Ovary (tissue), 9 donors: ENCODE measurements around the gene TICAM1. TPM values are rescaled to one million over a fixed set of nuclear protein-coding genes. Genes with fewer than 3 reads are reported as not detected.

ENCODE experiments used
- DNase-seq, 5 donors: peaks; one replicate each; pipeline ENCODE4 v3.0.0-alpha.2; 2019 to 2020
- H3K27ac ChIP-seq, 2 donors: fragments of 200-600 bp; one replicate each; pipeline versions ENCODE4 v1.5.1 to v1.8.0; 2019 to 2022
- H3K27me3 ChIP-seq: fragments of 200-600 bp; one replicate; pipeline ENCODE4 v1.8.0; 2022
- H3K36me3 ChIP-seq: fragments of 200-600 bp; sonication (generic); one replicate; pipeline ENCODE4 v1.5.1; 2019
- H3K4me1 ChIP-seq: one replicate; pipeline ENCODE4 v1.8.1; 2013; ENCODE audit warnings: mild to moderate bottlenecking, moderate library complexity; ENCODE audit not compliant: insufficient read depth
- H3K4me3 ChIP-seq: fragments of 200-600 bp; sonication (generic); one replicate; pipeline ENCODE4 v1.5.1; 2017
- H3K9me3 ChIP-seq, 2 donors: fragments of 200-600 bp in 1 of 2; sonication (generic) in 1 of 2; one replicate each; pipeline versions ENCODE4 v1.5.1 to v1.8.1; 2013 to 2019; ENCODE audit warnings: mild to moderate bottlenecking in 1 of 2, moderate library complexity in 1 of 2
- CTCF ChIP-seq, 3 donors: fragments of 450-650 bp in 2 of 3; fragments of 200-600 bp in 1 of 3; IDR thresholded peaks; one replicate each; pipeline versions ENCODE4 v1.5.1 to v1.8.0; 2016 to 2022; ENCODE audit warnings: antibody characterized with exemption in 3 of 3, mild to moderate bottlenecking in 1 of 3
- EP300 ChIP-seq: sonication (generic); formaldehyde crosslinking; IDR thresholded peaks from one replicate; pipeline ENCODE4 v1.6.1; 2017; ENCODE audit warnings: antibody characterized with exemption
- POLR2A ChIP-seq: fragments of 450-650 bp; IDR thresholded peaks from one replicate; pipeline ENCODE4 v1.6.1; 2017; ENCODE audit warnings: antibody characterized with exemption, mild to moderate bottlenecking, moderate library complexity
- WGBS, 3 donors: extraction: QIAGEN DNeasy Blood & Tissue Kit in 1 of 3; methylation state at CpG; one replicate each; pipeline versions ENCODE4 v1.1.5 to v1.1.7; 2013 to 2017; 5-methylcytosine and 5-hydroxymethylcytosine counted together
- intact Hi-C, 4 donors: fragments of 100-400 bp; cut with DNase I; formaldehyde crosslinking; loops; one replicate each; pipeline versions ENCODE4 v1.11.0 to v1.15.1; 2022 to 2023
- polyA plus RNA-seq, 2 donors: library from polyadenylated mRNA; stranded (reverse); fragments of 200-250 nt in 1 of 2; fragments of 350-450 nt in 1 of 2; fragmentation: Illumina TruSeq in 1 of 2; extraction: RNeasy Lipid Tissue Mini Kit (QIAGEN cat#74804) in 1 of 2; gene quantifications; one replicate each; pipeline ENCODE4 v1.2.3, GENCODE V29; 2013 to 2014
- total RNA-seq, 7 donors: library from RNA; depleted of rRNA in 2 of 7; stranded (reverse); fragments of >200 nt in 2 of 7; fragmentation: NEBNext Ultra II Directional in 3 of 7; extraction: Animal tissue kit (Norgen Biotek cat#: 25700) in 3 of 7; gene quantifications; one replicate each; pipeline versions ENCODE4 v1.1.0 to v1.2.4, GENCODE V29; 2016 to 2023
- donor health status: DM: no; HTN: no; CAD: no; lungs with moderate emphysema.
- donor health status: DM: no; HTN: no; CAD: no.
- donor health status: Bipolar disorder and iron deficiency.
- donor health status: DM: yes; HTN: yes; CAD: no.
- donor health status: DM: no; HTN: no; CAD: no.
- donor health status: DM: yes; HTN: yes; CAD: no.

The TICAM1 gene
- total and polyA plus RNA-seq, 9 donors: 2.5 to 13.3 (median 8.8) TPM

DNA sequence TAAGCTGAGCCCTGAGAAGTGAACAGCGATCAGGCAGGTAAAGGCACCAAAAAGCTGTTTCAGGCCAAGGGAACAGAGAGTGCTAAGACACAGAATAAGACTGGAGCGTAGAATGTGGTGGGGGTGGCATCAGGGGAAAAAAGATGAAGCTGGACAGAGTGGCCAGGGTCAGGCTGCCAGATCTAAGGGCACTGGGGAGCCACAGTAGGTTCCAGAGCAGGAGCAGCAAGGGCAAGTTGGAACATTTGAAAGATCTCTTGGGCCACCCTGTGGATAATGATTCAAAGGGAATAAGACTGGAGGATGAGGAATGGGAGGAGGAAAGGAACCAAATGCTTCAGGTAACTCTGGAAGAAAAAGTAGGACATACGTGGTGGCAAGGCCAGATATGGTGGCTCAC lies 42.4 kb upstream of the TICAM1 start:
- Histone ChIP-seq H3K9me3 (no peaks in the 10 kb centered on the region), H3K27ac (no peak overlapping the region), H3K36me3 (no peaks in the 10 kb centered on the region), H3K4me1 (no peaks in the 10 kb centered on the region), H3K4me3 (no peak overlapping the region), H3K27me3 (no peaks in the 10 kb centered on the region)
- intact Hi-C loops: loop anchor here in 3 of 4 donors (2.0 to 10.0 kb wide), 3 partner anchors 37 to 161 kb away; no protein-coding TSS in a partner anchor
- WGBS, 3 donors: 89 to 94% (median 92%) methylated on average over 3 of the region's 3 CpGs
- no peak for TF ChIP-seq CTCF (IDR thresholded peaks at IDR 0.05)
- no peak for TF ChIP-seq EP300
- no peak for TF ChIP-seq POLR2A
- DNase-seq: no peak

GRCh38 chr19:4871711-4872110 lies 40.2 kb upstream of the TICAM1 start:
- no peaks in the 10 kb centered on the region for H3K27me3 ChIP-seq
- H3K36me3 ChIP-seq: no peaks in the 10 kb centered on the region
- no peak overlapping the region for H3K27ac ChIP-seq
- WGBS, 3 donors: 58 to 76% (median 61%) methylated on average over 6 of the region's 6 CpGs
- TF ChIP-seq CTCF (IDR thresholded peaks at IDR 0.05): no peak
- TF ChIP-seq POLR2A: no peak
- no peak for TF ChIP-seq EP300
- DNase-seq: no peak
- H3K4me3 ChIP-seq: no peak overlapping the region
- no peaks in the 10 kb centered on the region for H3K9me3 ChIP-seq
- intact Hi-C loops: loop anchor here in 3 of 4 donors (2.0 to 10.0 kb wide), 3 partner anchors 39 to 163 kb away; no protein-coding TSS in a partner anchor
- H3K4me1 ChIP-seq: no peaks in the 10 kb centered on the region

GRCh38 chr19:4870025-4870700 lies 38.7 kb upstream of the TICAM1 start:
- no peak overlapping the region for H3K27ac ChIP-seq
- WGBS, 3 donors: 57 to 65% (median 57%) methylated on average over 10 of the region's 10 CpGs
- DNase-seq: peak; percentile 59 to 75 (median 62)

GRCh38 chr19:4868286-4868834 lies 36.8 kb upstream of the TICAM1 start:
- no peak for TF ChIP-seq CTCF (IDR thresholded peaks at IDR 0.05)
- TF ChIP-seq POLR2A: no peak
- no peak for TF ChIP-seq EP300
- no peaks in the 10 kb centered on the region for H3K27me3 ChIP-seq
- peaks cover 6% of the 10 kb centered on the region for H3K4me1 ChIP-seq
- H3K4me3 ChIP-seq: no peak overlapping the region
- H3K36me3 ChIP-seq: no peaks in the 10 kb centered on the region
- peak in 1 of 5 donors; percentile 40 for DNase-seq
- H3K9me3 ChIP-seq: no peaks in the 10 kb centered on the region
- no peak overlapping the region for H3K27ac ChIP-seq
- intact Hi-C loops: no loop called here
- WGBS, 3 donors: 51 to 65% (median 52%) methylated on average over 10 of the region's 10 CpGs

More at GRCh38 chr19:4870025-4870700, 38.7 kb upstream of the TICAM1 start:
- Histone ChIP-seq H3K36me3 (no peaks in the 10 kb centered on the region), H3K9me3 (no peaks in the 10 kb centered on the region), H3K4me1 (peaks cover 6% of the 10 kb centered on the region), H3K27me3 (no peaks in the 10 kb centered on the region), H3K4me3 (no peak overlapping the region)
- intact Hi-C loops: loop anchor here in 3 of 4 donors (5.0 to 10.0 kb wide), 2 partner anchors 162 to 165 kb away; no protein-coding TSS in a partner anchor
- no peak for TF ChIP-seq EP300
- no peak for TF ChIP-seq CTCF (IDR thresholded peaks at IDR 0.05)
- TF ChIP-seq POLR2A: no peak
